GM18519 (cell line): Measurements from ENCODE around the gene DNAL1.

Source experiments
- ATAC-seq: cut with Tn5 transposase; IDR thresholded peaks from one replicate; pipeline ENCODE4 v1.9.1; 2021; ENCODE audit warnings: mild to moderate bottlenecking, moderate library complexity; ENCODE audit not compliant: unreplicated experiment, low FRiP score

Gene DNAL1

DNA sequence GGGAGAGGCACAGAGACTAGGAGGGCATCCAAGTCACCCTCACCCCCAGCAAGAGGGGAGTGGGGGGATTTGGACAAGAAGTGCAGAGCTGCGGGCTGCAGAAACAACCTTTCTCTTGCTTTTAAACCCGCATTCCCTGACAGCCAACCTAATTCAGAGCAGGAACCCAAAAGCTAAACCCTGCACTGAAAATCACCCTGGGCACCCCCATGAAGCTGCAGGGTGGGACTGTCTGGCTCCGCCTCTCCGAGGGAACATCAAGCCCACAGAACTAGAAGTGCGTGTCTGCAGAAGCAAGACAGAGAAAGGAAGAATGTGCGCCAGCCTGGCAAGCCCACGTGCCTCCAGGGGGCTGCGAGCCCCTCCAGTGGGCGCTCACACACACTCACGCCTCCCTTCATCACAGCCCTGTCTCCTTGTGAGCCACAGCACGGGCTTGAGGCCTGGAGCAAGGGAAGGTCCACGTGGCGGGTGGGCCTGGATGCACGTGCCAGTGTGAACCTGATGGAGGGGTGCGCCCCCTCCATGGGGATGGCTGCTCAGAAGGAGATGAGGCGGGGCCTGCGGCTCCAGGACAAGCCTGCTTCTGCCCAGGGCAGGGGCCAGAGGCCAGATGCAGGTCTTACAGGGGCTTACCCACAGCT is 97.2 kb downstream of the DNAL1 start:
- ATAC-seq = no peak

DNA sequence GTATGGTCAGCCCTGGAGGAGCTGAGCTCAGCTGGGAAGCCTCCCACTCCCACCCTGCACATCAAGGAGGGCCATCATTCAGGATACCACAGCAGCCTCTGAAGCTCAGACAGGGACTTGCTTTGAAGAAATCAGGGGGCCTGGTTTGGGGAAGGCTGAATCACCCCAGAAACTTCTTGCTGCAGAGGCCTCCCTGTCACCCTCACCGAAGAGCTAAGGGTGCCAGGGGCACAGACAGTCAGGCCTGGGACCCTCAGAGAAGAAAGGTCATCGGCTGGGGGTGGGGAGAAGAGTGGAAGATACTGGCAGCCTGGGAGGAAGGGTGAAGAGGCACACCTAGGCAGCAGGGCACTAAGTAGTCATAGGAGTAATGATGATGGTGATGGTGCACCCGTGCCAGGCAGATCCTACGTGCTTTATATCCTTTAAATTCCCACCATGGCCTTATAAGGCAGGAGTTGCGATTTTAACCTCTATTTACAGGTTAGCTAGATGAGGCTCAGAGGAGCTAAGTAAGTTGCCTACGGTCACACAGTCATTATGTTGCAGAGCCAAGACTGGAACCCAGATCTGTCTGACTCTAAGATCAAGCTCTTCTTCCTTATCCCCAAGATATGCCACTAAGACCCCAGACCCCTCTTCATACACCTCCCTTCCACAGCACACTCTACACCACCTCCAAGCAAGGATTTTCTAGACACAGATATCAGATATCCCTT is 97.9 kb downstream of the DNAL1 start:
- no peak for ATAC-seq

DNA sequence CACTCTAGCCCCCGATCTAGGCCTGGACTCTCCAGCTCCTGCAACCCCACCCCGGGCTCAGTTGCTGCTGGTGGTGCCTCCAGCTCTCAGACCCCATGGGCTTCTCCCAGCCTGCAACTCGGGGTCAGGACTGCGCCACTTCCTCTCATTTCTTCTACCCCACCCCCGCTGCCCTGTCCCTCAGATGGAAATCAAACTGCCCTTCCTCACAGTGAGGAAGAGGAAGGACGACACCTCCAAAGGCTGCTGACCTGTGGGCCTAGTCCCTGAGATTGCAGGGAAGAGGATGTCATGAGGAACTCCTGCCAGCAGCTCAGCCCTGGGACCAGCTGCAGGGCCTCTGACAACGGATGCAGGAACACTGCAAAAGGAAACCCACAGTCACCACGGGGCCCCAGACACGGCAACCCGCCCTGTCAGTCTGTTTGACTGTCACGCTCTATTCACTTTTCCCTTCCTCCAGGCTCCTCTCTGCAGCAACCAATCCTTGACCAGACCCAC is 98.7 kb downstream of the DNAL1 start:
- no peak for ATAC-seq

DNA sequence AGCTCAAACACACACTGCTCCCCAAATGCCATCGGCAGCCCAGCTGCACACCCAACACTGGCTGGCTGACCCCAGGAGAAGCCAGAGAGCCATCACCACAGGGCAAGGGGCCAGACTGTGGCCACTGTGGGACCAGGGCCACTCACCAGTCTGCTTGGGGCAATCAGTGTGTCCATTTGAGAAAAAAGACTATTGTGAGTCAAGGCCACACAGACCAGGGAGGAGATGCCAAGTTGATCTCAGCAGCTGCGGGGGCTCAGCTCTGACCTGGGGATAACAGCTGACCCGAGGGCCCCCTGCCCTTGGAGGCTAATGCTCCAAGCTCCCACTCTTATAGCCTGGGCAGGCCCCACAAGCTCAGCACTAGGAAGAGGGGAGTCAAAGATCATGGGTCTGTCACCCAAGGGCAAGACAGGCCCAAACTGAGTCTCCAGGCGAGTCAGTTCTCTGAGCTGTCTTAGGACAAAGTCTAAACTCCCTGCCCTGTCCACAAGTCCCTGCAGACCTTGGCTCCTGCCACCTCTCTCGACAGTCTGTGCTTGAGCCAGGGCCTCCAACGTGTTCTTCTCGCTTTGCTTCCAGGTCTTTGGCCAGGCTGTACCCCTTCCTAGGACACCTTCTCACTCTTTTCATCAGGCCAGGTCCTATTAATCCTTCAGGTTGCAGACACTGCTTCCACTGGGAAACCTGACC is 99.5 kb downstream of the DNAL1 start:
- ATAC-seq = no peak

DNA sequence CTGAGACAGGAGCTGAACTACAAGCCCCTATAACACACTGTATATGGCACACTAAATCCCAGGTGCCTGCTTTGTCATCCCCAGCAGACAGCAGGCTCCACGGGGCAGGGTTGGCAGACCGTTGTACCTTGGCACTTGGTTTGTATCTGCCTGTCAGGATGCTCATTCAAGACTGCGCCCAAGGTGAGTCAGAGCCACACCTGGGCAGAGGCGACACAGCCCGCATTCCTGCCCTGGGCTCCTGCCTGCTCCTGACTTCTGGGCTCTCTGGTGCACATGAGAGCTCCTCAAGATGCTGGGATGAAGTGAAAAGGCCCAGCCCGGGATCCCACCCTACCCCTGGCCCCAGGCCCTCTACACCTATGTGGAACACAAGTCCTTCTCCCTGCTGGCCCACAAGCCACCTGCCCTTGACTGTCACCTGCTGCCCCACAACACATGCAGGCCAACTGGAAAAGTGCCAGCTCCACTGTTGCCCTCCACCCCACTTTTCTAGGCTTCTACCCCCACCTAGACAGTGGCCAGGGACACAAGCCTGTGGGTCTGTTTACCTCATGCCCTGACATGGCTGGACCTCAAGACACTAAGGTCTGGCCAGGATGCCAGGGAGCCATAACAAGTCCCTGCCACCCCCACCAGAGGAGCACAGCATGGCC is 100.2 kb downstream of the DNAL1 start:
- no peak for ATAC-seq

DNA sequence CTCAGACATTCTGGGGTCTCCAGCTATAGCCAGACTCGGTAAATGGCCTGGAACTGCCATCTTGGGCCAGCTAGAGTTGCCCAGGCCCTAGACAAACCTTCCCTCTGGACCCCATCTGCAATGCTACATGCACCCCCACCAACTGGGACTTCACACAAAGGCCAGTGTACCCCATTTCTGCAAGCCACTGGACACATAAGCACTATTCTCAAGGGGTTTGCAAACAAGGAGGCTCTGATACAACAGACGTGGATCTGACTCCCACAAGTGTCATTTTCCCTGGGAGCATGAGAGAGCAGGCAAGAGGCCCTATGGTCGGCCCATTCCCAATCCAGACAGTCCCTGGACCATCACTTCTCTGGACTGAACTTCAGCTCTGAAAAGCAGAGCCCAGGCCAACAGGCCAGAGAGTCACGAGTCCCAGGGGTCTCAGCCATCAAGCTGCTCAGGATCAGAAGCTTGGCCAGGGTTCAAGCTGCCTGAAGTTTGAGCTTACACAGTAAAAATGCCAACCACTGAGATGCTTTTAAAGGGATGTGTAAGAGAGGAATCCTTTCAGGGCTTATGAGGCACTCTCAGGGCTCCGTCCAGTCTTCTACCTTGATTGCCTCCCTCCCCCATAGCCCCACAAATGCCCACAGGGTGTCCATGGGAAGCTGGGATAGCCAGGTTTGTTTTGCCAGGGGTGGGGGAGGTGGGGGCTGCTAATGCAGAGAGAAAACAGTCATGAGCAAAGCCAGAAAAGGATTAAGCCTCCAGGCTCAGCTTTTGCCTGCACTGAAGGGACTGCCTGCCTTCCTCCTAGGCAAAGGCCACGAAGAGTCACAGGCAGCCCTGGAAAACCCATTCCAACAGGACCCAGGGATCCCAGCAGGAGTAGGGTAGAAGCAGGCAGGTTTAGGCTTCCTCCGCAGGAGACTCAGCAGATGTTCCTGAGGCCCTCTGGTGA is 101.1 kb downstream of the DNAL1 start:
- ATAC-seq = no peak

DNA sequence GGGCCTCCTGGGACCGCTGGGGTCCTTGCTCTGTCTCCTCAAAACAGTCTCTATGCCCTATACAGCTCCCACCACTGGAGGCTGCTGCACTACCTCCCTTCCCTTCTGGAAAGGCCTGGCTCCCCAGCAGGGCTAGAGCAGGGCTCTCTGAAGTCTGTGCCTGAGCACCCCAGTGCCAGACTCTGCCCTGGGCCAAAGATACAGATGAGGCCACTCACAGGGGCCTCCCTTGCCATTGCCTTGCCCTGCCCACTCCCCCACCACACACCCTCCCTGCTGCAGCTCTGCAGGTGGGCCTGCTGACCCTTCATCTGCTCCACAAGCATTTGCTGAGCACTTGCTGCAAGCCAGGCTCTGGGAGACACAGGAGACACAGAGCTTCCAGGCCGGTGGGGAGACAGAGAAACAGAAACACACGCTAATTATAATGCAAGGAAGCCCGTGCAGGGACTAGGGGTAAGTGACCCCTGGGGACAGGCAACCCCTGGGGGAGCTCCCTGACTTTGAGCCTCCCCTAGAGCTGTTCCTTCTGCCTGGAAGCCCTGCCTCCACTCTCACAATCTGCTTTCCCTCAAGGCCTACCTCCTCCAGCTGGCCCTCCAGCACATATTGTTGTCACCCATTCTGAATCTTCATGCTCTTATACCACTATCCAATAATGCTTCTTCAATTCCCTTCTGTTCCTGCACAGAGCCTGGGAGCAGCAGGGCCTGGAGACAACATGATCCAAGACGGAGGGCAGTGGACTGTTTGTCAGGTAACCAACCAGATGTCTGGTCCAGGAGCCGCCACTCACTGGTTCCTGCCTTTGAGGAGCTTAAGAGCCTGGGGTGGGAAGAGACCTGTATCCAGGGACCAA is 102.0 kb downstream of the DNAL1 start:
- no peak for ATAC-seq

DNA sequence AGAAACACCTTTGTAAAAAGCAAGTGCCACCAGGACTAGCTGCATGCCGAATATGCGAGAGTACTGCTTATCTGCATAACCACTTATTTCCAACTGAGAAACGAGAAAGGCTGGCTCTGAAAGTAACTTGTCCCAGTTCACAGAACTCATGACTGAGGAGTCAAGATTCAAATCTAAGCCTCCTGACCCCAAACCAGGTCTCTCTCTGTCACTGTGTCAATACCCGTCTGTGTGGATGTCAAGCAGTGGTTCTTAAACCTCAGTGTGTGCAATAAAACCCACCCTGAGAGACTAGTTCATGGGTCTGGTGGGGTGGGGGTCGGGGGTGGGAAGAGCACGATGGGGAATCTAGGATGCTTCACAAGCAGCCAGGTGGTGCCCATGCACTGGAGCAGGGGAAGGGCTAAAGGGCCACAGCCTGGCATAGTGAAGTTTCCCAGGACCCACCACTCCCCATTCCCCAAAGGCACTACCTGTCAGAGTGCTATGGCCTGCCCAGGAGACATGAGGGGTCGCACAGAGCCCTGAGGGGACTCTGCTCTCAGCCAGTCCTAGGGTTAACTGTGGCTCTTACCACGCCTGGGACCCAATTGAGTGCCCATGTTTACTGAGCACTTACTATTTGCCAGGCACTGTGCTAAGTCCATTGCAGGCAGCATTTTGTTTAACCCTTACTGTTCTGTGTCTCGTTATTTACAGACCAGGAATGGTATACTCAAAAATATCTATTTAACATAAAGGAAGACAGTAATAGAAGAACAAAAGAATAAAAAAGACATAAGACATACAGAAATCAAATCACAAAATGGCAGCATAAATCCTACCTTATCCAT is 102.8 kb downstream of the DNAL1 start:
- ATAC-seq = no peak

DNA sequence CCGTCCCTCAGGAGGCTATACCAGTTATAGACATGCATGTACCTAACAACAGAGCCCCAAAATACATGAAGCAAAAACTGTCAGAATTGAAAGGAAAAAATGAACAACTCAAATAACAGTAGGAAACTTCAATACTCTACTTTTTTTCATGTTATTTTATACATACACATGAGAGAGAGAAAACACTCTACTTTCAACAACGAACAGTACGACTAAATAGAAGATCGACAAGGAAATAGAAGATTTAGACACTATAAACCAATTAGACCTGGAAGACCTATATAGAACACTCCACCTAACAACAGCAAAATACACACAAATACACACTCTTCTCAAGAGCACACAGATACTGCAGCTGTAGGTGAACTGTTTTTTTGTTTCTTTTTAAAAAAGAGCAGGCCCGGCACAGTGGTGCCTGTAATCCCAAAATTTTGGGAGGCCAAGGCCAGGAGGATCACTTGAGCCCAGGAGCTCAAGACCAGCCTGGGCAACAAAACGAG is 104.1 kb downstream of the DNAL1 start:
- ATAC-seq = no peak

DNA sequence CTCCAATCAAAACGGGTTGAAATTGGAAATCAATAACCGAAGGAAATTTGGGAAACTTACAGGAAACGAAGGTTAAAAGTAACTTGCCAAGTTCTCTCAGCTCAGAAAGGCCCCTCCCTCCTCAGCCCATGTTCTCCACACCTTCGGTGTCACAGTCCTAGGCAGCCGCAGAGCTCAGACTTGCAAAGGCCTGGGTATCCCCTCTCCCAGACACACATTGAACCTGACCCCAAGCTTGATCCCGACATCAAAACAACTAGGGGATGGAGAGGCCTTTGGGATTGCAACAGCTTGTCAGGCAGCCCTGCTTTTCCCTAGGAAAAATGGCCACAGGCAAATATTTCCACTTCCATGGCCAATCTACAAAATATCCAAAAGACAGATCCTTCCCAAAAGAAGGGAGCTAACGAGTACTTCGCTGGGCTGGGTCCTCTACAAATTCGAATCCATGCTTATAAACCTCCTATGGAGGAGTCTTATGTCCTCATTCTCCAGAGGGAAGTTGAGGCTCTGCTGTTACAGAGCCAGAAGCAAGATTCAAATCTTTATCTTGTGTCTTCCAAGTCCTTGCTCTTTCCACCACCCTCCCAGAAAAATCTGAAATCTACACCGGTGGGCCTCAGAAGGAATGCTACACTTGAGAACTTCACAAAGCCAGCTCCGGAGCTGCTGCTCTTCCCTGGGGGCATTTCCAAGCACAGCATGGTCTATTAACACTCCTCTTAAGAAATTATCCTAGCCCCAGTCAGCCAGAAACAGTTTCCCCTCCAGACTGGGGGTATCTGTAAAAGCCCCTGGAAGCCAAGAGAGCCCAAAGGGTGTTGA is 105.1 kb downstream of the DNAL1 start:
- ATAC-seq = no peak

DNA sequence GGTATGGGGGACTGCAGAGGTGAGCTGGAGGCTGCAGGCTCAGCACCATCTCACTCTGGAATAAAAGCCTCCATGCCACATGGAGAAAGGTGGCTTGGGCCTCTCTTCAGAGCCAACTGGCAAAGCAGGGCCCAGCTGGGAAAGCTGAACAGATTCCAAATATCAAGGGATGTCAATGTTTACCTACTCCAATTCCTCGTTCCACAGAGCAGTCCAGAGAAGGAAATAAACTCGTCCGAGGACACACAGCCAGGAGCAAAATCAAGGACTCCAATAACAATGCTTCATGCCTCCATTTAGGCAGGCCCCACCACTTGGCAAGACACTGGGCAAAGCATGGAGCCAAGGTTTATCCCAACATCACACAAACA is 105.7 kb downstream of the DNAL1 start:
- ATAC-seq = no peak

DNA sequence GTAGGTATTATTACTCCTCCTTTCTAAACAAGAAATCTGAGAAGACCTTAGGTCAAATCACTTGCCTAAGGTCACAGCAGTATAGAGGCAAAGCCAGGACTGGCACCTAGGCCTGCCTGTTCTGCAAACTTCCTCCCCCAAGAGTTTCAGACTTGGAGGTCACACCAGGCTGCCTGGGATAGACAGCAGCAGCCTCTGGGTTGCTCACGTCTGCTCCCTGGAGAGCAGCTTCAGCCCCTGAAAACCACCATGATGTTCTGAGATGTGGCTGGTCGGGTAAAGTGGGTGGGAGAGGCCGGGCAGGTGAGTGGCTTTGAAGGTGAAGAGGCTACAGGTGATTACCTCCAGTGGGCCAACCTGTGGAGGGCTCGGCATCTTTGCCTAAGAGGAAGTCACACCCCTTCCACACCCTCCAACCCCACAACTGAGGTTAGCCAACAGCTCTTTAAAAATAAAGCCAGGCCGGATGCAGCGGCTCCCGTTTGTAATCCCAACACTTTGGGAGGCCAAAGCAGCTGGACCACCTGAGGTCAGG is 106.4 kb downstream of the DNAL1 start:
- ATAC-seq = no peak

DNA sequence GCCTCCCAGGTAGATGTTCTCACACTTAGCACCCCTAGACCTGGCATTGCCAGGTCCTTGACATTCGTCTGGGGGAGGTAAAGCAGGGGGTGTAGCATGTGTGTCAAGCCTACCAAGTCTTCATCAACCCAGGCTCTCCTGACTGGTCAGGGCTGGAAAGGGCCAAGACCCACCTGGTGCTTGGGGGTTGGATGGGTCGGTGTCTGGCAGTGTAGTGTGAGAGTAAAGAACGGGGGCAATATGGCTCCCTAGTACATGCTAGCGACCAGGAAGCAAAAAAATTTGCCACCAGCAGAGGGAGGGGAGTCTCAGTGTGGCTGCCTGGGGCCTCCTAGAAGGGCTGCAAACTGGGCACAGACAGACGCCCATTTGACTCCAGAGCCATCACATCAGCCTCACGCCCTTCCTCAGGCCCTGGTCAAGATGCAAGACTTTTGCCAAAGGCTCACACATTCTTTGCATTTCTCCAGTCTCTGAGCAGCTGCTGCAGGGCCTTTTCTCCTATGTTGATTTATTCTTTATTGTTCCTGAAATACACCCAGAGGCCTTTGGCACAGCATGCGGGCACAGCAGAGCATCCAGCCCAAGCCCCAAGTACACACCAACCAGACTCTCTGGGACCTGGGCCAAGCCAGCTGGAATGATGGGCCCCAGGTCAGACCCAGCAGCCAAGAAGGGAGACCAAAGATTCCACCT is 107.7 kb downstream of the DNAL1 start:
- no peak for ATAC-seq
